NCI-H1694 treated with DMSO at 0.1 percent for 48 hours (cell line): ENCODE results near the gene TRMO.

Experiments
- DNase-seq: peaks from one replicate; lab custom pipeline; 2025; lab: John Stamatoyannopoulos, UW

The TRMO gene

DNA sequence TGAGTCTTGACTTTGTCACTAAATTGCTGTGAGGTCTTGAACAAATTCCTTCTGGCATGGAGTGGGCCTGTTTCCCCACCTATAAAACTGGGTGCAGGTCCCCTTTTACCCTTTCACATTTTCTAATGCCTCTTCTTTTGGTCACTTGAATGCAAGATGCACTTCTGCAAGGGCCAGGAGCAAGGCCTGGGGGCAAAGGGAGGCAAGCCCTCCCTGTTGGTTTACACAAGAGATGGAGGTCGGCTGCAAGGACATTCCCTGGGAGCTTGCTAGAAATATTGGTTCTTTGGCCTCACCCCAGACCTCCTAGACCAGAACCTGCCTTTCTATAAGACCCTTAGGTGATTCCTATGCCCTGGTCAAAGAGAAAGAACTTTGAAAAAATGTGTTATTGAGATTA, 63.5 kb downstream of the TRMO start:
- no peak for DNase-seq

DNA sequence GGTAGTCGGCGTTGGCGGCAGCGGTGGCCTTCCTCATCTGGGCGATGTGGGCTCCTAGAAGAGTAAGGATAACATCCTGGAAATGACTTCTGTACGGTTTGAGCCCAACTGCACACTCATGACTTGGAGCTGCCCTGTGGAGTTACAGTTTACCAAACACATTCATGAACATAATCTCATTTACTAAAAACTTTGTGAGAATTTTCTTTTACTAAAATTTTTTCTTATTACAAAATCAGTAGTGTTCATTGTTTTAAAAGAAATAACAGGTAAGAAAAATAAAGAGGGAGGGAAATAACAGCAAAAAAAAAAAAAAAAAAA, 63.9 kb downstream of the TRMO start:
- no peak for DNase-seq

DNA sequence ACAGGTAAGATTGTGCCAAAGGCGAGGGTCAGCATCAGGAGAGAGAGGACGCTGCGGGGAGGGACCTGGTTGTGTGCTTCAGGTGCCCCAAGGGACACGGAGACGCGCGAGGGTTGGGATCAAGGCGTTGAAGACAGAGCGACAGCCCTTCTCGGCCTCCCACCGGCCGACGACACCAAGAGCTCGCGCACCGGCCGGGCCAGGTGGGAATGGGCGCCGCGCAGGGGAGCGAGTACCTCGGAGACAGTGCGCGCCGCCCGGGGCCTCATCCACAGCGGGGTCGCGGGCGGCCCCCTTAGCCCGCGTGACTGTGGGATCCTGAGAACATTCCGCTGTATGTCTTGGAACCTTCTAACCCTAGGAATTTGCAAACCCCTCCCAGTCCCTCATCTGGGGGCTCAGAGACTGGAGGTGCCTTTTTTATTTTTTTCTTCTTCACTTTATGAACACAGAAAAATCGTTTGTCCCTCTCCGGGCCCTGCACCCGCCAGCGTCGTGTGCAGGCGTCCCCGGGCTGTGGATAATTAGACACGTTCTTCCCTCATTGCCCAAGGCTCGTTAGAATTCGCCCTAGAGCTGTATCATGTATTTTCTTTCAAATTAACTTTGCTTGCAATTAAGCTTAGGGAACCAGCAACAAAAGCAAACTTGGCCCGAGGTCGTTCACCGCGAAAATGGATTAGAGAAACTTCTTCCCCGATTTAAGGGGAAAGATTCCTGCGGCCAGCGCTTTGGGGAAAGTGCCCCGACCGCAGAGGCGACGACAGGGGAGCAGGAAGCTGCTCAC, 64.5 kb downstream of the TRMO start:
- no peak for DNase-seq

DNA sequence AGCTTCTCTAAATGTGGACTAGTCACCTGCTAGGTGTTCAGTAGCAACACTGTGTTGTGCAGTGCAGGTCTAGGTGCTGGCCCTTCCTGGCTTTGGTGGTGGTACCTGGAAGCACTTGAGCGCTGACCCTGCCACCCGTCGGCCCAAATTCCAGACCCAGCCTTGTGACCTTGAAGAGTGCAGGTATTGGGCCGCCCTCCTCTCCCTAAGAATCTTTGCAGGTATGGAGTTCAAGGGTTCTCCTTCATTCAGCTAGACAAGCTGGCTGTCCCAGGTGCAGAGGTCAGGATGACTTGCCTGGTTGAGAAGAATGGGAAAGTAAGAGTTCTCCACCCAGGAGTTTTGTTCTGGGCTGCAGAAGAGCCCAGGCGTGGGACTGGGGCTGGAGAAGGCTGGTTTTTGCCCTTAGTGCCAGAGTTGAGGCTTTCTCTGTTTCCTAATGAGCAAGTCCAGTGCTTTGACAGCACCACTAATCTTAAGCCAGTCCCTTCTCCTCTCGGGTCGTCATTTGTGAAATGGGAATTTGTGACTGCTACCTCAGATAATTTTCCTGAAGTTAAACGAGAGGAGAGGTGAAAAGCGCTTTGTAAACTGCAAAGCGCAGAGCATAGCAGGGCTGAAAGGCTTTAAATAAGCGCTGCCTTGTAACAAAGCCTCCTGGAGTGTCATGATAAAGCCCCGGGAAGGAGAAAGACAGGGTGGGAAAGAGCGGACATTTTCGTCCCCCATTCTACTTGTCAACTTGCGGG, 65.3 kb downstream of the TRMO start:
- DNase-seq: no peak

- no peak for DNase-seq
These were observed 66.4 kb downstream of the TRMO start for GRCh38 chr9:97855899-97856298.

- DNase-seq: no peak
These were observed 66.8 kb downstream of the TRMO start for GRCh38 chr9:97855486-97855875.

DNA sequence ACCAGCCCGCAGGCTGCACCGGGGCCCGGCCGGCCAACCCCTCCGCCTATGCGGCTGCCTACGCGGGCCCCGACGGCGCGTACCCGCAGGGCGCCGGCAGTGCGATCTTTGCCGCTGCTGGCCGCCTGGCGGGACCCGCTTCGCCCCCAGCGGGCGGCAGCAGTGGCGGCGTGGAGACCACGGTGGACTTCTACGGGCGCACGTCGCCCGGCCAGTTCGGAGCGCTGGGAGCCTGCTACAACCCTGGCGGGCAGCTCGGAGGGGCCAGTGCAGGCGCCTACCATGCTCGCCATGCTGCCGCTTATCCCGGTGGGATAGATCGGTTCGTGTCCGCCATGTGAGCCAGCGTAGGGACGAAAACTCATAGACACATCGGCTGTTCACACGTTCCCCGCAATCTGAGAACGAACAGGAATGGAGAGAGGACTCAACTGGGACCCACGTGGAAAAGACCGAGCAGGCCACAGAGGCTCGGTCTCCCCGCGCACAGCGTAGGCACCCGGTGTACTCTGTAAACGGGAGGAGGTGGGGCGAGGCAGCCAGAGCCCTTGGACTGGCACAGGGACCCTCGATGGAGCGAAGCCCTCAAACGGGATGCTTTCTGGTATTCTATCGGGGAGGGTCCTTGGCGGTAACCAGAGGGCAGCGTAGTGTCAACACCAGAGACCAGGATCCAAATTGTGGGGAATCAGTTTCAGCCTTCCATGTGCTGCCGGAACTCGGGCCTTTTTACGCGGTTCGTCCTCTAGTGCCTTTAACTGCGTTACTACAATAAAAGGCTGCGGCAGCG, 67.4 kb downstream of the TRMO start:
- DNase-seq: no peak
